ENCODE measurements around the gene DCAF5. TPM values are rescaled to one million over a fixed set of nuclear protein-coding genes. Genes with fewer than 3 reads are reported as not detected.

Gene DCAF5
- total RNA-seq, 1 donor from 2014 or later, result 48.3 TPM

DNA sequence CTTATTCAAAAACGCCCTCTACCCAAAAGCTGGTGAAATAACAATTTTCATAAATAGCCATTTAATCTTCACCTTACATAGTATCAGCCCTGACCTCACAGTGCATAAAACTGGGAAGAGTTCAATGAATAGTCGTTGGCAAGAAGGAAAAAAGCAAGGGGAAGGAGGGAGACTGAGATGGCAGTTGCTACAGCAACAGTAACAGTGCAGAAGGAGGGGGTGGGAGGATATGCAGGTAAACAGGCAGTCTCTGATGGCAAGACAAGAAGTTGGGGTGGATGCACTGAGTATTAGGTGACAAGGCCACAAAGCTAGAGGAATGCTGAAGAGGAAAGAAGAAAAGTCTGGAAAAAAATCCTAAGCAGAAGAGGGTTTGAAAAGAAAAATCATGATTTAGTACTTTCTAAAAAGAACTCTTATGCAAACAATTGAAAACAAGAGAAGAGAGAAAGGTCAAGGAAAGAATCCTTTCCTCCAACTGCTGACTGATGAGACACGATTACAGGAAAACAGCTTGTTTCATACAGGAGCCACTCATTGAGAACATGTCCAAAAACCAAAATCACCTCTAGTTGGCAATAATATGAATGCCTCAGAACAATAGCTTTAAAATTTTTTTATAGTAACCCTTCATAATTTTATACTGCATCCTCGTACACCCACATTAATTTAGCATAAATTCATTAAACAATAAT, 56.0 kb downstream of the DCAF5 start:
- Mint-ChIP-seq H3K4me1 (ENCODE audit: low read depth) (peaks cover 72% of the 10 kb centered on the region), H3K36me3 (ENCODE audit: low read depth) (no peaks in the 10 kb centered on the region), H3K27me3 (ENCODE audit: low read depth) (no peaks in the 10 kb centered on the region), H3K4me3 (ENCODE audit: unreplicated experiment) (no peak overlapping the region), H3K9me3 (ENCODE audit: low read depth) (no peaks in the 10 kb centered on the region), H3K27ac (ENCODE audit: unreplicated experiment) (peak overlapping the region; percentile 88)
- no peak for DNase-seq (ENCODE audit: low spot score)
- TF ChIP-seq, protein P1, sequence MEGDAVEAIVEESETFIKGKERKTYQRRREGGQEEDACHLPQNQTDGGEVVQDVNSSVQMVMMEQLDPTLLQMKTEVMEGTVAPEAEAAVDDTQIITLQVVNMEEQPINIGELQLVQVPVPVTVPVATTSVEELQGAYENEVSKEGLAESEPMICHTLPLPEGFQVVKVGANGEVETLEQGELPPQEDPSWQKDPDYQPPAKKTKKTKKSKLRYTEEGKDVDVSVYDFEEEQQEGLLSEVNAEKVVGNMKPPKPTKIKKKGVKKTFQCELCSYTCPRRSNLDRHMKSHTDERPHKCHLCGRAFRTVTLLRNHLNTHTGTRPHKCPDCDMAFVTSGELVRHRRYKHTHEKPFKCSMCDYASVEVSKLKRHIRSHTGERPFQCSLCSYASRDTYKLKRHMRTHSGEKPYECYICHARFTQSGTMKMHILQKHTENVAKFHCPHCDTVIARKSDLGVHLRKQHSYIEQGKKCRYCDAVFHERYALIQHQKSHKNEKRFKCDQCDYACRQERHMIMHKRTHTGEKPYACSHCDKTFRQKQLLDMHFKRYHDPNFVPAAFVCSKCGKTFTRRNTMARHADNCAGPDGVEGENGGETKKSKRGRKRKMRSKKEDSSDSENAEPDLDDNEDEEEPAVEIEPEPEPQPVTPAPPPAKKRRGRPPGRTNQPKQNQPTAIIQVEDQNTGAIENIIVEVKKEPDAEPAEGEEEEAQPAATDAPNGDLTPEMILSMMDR (IDR thresholded peaks at IDR 0.05), result peak; percentile 52

DNA sequence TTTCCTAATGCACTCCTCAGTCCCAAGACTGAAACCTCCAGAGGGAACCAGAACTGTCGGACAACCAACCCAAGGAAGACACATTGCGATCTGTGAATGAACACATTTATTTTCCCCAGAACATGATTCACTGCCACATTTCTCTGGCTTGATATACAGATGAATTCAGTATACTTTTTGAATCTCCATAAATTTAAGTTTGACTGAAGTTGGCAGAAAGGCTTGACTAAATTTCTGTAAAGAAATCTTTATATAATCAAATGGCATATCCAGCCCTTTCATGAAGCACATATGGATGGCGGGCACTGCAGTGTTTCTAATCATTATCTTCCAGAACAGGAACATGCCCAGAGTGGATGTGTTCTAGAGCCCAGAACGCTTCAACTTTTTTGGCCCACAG, 56.7 kb downstream of the DCAF5 start:
- peaks cover 74% of the 10 kb centered on the region for H3K4me1 Mint-ChIP-seq (ENCODE audit: low read depth)
- no peak for DNase-seq (ENCODE audit: low spot score)
- H3K4me3 Mint-ChIP-seq (ENCODE audit: unreplicated experiment), result no peak overlapping the region
- TF ChIP-seq, protein P1 (IDR thresholded peaks at IDR 0.05), result no peak
- H3K9me3 Mint-ChIP-seq (ENCODE audit: low read depth), result no peaks in the 10 kb centered on the region
- peak overlapping the region; percentile 88 for H3K27ac Mint-ChIP-seq (ENCODE audit: unreplicated experiment)
- H3K36me3 Mint-ChIP-seq (ENCODE audit: low read depth), result peaks cover under 1% of the 10 kb centered on the region
- no peaks in the 10 kb centered on the region for H3K27me3 Mint-ChIP-seq (ENCODE audit: low read depth)

DNA sequence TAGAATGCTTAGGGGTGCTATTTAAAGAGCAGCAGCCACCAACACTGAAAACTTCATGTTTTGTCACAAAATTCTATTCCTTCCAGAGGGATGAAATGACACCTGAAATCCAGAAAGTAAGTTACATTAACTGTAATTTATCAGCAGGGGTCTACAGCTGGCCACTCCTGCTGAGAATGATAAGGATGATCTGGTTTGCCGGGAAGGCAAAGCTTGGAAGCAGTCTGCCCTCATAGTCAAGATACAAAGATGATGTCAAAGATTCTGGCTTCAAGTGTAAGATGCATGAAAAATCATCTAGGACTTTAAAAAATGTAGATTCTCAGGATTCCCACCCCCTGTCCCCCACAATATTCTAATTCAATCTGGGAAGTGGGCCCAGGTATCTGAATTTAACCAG, 58.4 kb downstream of the DCAF5 start:
- TF ChIP-seq, protein P1 (IDR thresholded peaks at IDR 0.05), result no peak
- Mint-ChIP-seq H3K27me3 (ENCODE audit: low read depth) (no peaks in the 10 kb centered on the region), H3K36me3 (ENCODE audit: low read depth) (peaks cover 3% of the 10 kb centered on the region), H3K4me3 (ENCODE audit: unreplicated experiment) (no peak overlapping the region), H3K9me3 (ENCODE audit: low read depth) (no peaks in the 10 kb centered on the region), H3K4me1 (ENCODE audit: low read depth) (peaks cover 86% of the 10 kb centered on the region), H3K27ac (ENCODE audit: unreplicated experiment) (peak overlapping the region; percentile 78)
- DNase-seq (ENCODE audit: low spot score), result no peak

DNA sequence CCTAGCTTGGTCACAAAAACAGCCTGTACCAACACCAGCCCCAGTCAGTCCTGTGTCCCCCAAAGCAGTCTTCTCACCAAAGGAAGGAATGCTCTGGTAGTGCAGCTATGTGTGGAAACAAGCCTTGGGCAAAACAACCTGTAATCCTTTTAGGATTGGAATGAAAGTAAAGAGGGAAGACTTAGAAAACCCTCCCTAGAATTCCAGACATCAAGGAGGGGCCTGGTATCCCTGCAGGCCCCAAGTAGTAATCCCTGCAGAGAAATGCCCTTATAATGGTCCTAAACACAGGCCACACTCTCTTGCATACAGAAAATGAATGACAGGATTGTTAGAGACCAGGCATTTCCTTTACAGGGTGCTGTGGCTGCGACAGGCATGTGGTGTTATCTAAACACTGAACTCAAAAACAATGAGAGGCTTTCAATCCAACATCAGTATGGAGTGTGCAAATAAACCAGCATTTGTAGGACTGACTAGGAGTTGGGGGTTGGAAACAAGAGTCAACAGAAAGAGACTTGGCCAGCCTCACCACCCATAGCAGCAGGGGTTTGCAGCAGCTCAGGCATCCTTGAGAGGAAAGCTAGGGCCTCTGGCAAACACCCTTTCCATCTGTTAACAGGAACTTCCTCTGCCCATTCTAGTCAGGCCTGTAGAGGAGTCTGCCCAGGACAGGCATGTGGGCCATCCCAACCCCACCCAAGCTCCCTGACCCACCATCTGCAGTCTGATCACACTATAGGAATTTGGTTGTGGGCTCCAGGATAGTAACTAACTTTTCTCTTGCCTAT, 59.1 kb downstream of the DCAF5 start:
- Mint-ChIP-seq H3K27ac (ENCODE audit: unreplicated experiment) (peak overlapping the region; percentile 78), H3K36me3 (ENCODE audit: low read depth) (peaks cover 3% of the 10 kb centered on the region), H3K9me3 (ENCODE audit: low read depth) (no peaks in the 10 kb centered on the region), H3K4me3 (ENCODE audit: unreplicated experiment) (no peak overlapping the region), H3K27me3 (ENCODE audit: low read depth) (no peaks in the 10 kb centered on the region), H3K4me1 (ENCODE audit: low read depth) (peaks cover 89% of the 10 kb centered on the region)
- DNase-seq (ENCODE audit: low spot score), result no peak
- TF ChIP-seq, protein P1 (IDR thresholded peaks at IDR 0.05), result no peak

DNA sequence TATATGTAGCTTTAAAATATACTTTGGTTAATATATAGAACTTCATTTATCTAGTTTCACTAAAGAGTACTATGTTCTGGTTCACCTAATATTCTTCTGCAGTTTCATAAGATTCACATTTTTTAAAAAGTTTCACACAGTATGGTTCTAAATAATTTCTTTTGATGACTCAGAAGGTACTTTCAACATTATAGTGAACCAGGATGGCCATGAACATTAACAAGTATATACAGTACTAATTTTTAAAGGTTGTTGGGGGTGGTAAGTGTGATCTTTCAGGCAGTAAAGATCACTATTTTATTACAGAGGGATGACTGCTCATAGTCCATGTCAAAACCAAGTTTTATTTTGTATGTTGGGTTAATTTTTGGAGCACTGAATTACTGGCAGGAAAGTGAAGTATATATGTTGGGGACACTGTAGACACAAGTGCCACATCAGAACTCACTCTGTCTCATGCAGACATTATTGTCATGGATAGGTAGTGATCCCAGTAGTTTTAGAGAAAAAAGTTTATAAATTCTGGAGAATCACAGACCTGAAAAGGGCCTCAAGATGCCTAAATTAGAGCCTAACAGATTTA, 60.0 kb downstream of the DCAF5 start:
- H3K27me3 Mint-ChIP-seq (ENCODE audit: low read depth), result no peaks in the 10 kb centered on the region
- H3K4me3 Mint-ChIP-seq (ENCODE audit: unreplicated experiment), result no peak overlapping the region
- TF ChIP-seq, protein P1 (IDR thresholded peaks at IDR 0.05), result no peak
- H3K36me3 Mint-ChIP-seq (ENCODE audit: low read depth), result peaks cover 3% of the 10 kb centered on the region
- DNase-seq (ENCODE audit: low spot score), result no peak
- H3K27ac Mint-ChIP-seq (ENCODE audit: unreplicated experiment), result peak overlapping the region; percentile 78
- no peaks in the 10 kb centered on the region for H3K9me3 Mint-ChIP-seq (ENCODE audit: low read depth)
- peaks cover 93% of the 10 kb centered on the region for H3K4me1 Mint-ChIP-seq (ENCODE audit: low read depth)

All from chondrocyte (in vitro differentiated cells).